ENCODE measurements around the gene HS6ST3.

Gene HS6ST3

DNA sequence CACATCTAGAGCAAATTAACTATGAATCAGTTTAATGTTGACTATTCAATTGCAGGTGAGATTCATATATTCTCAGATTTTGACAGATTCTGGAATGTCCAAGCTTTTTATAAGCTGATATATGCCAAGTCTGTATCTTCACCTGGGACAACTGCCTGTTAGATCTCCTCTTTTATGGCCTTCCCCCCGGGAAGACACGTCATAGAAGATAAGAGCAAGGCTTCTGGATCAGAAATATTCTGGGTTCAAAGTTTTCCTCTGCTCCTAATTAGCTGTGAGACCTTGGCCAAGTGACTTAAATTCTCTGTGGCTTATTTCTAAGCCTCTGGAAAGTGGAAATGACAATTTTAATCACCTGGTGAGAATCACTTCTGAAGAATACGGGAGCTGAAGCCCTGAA lies 716.8 kb downstream of the HS6ST3 start:
- no peak for DNase-seq

GRCh38 chr13:96809366-96810096 lies 719.6 kb downstream of the HS6ST3 start:
- no peak for DNase-seq

GRCh38 chr13:96810104-96810503 lies 720.2 kb downstream of the HS6ST3 start:
- no peak for DNase-seq

DNA sequence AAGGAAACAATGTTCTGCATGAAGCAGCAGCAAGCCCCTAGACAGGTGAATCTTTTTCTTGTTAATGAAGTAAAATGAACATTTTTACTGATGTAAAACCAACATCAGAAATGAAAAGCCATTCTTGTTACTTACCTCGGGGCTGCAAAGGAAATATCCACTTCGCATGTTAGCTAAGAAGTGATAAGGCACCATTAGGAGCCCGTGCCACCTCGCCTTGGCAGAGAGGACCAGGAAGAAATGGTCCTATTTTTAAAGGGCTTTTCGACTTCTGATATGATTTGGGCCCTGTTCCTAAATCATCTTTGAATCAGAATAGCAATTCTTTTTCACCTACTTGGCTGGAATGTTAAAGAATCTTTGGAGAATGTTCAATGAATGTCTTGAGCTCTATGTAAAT lies 721.1 kb downstream of the HS6ST3 start:
- no peak for DNase-seq

DNA sequence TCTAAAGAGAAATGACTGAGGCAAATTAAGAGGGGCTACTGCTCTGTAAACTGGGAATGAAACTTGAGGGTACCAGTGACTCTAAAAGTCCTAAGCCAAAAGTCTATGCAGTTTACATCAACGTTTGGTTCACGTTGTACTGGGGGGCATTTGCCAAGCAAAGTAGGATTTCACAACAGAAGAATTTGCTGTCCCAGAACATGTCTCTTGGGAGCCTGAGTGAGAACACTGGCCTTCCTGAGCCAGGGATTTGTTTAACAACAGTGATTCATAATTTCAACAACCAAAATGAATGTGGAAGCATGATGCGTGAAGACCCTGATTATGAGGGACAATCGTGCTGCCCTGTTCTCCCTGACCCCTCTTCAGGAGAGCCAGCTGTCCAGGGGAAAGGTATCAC lies 726.4 kb downstream of the HS6ST3 start:
- no peak for DNase-seq

DNA sequence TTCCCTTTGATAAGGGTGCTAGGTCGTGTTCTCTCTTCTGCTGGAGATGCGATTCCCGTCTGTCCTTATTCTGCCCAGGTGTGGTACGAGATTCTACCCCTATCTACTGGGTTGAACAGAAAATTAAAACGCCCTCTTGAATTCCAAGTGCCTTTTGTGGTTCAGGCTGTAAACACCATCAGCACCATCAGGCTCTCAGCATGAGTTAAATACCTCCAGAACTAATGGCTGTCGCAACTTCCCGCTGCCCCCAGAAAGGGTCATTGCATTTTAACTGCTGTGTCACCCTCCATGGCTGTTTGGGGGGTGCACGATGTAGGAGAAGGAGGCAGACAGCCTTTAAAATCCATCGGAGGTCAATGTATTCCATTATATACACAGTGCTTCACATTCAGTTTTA lies 727.0 kb downstream of the HS6ST3 start:
- DNase-seq = peak; percentile 6

- peak; percentile 6 for DNase-seq
Measured at GRCh38 chr13:96817336-96817941, 727.5 kb downstream of the HS6ST3 start.

DNA sequence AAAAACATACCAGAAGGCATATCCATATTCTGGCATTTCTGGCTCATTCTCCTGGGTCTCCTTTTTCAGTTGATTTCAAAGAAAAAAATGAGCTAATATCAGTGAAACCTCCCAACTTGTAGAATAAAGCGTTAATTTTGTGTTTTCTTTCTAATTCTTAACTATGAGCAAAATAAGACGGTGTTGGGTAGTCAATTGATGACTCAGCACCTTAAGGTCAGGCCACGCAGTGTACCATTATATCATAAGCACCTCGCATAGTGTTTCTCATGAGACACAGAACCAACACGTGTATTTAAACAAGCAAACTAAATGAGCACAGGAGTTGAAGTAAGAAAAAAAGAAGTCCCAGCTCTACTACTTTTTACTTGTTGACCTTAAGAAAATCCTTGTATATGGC lies 729.5 kb downstream of the HS6ST3 start:
- DNase-seq = no peak

DNA sequence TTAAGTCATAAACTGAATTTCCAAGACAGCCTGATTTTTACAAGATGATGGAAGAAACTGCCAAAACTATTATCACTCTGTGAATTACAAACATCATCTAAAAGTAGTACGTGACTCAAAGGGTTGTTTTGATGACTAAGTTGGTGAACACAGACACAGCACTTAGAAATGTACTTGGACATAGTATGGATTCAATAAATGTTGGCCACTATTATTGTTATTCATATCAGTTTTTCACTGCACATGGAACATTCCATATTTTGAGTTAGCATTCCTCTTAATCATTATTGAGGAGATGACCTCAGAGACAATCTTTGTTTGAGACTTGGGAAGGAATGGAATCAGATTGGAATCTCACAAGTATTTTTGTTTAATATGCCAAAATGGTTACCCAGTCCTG lies 731.5 kb downstream of the HS6ST3 start:
- no peak for DNase-seq

- DNase-seq = no peak
Measured at GRCh38 chr13:96821971-96822370, 732.1 kb downstream of the HS6ST3 start.

GRCh38 chr13:96822895-96823294 lies 733.0 kb downstream of the HS6ST3 start:
- DNase-seq = peak; percentile 7

DNA sequence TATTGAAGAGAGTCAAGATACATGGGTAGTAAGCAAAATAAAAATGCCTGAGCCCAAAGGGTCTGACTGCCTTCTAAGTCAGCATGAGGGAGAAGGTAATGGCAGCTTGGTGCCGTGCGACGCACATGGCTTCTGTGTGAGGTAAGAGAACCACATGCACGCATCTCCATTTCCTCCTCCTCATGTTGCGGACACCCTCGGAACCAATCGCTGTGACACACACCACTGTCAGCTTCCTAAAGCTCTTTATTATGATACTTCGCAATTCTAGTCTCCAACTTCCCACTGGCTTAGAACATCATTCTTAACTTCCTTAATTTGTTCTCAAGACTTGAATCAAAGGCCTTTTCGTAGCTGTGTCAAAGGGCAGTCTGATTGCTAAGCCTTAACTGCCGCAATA lies 734.2 kb downstream of the HS6ST3 start:
- DNase-seq = no peak

- no peak for DNase-seq
Measured at GRCh38 chr13:96825653-96826052, 735.7 kb downstream of the HS6ST3 start.

GRCh38 chr13:96834626-96835025 lies 744.7 kb downstream of the HS6ST3 start:
- no peak for DNase-seq

- no peak for DNase-seq
Measured at GRCh38 chr13:96835546-96835945, 745.6 kb downstream of the HS6ST3 start.

- no peak for DNase-seq
Measured at GRCh38 chr13:96836733-96837132, 746.8 kb downstream of the HS6ST3 start.

DNA sequence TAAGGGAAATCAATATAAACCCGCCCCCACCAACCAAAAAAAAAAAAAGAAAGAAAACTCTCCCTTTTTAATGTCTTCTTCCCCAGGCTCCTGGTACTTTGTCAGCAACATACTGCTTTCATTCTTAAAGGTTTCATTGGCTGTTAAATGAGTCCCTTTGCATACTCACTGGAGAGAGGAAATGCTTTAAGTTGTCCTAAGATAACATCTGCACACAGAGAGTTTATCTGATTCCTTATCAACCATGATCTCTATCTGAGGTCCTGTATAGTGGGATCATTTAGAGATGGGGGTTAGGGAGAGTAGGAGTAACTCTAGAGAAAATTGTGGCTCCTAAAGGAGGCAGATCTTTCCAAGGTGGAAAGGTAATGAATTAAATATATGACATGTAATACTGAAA lies 747.9 kb downstream of the HS6ST3 start:
- no peak for DNase-seq

DNA sequence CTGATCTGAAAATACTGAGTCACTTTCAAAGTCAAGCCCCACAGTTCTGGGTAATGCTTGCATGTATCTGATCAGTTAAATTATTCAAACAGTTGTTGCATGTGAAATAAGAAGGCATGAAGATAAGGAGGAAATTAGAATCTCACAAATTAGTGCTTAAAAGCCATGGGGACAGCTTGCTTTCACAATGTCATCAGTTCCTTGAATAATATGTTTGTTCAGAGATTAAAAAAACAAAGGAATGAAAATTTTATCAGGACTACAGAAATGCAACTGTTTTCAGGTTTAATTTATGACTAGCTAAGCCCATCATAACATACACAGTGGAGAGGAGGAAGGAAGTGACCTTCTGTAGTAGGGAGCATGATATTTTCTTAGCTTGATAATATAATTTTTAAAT lies 754.3 kb downstream of the HS6ST3 start:
- no peak for DNase-seq

DNA sequence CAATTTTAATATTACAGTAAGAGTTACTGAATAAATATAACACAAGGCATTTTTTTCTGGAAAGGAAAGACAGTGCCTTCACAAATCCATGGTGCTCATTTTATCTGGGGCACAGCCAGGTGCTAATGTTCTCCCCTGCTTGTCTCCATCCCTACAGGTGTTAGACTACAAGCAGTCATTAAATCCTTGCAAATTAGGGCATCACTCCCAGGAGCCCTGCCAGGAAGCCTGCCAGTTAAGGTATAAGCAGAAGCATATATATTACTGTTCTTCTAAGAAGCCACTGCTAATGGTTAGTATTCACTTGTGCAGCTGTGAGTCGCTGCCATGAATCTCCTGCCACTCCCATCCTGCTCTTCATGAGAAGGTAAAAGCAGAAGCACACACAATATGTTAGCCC lies 754.7 kb downstream of the HS6ST3 start:
- DNase-seq = no peak

DNA sequence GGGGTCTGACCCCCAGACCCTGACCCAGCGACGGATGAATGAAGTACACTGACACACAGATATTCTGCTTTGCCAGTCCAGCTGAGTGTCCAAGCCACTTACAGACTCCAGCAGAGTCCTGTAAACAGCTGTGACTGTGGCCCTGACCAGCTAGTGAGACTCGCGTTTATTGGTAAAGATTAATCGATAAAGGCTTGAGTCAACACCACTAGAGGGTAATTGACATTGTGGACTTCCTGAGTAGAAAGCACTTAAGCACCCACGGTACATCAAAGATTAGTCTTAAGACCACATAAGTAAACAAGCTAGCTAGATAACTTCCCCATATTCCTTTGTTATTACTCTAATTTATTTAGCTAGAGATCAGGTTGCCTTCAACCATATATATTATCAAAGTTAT lies 758.4 kb downstream of the HS6ST3 start:
- peak; percentile 5 for DNase-seq

GRCh38 chr13:96849091-96849490 lies 759.2 kb downstream of the HS6ST3 start:
- no peak for DNase-seq

- DNase-seq = no peak
Measured at GRCh38 chr13:96850538-96851145, 760.7 kb downstream of the HS6ST3 start.

GRCh38 chr13:96851856-96852445 lies 762.0 kb downstream of the HS6ST3 start:
- DNase-seq = no peak

Measured in NCI-H510A (cell line).